GM10266 (cell line): ENCODE results near the gene LRSAM1.

ENCODE experiments used
- DNase-seq: peaks from one replicate; pipeline ENCODE4 v3.0.0; 2012; ENCODE audit errors: extremely low spot score
- TF ChIP-seq, protein P1 (sequence below): IDR thresholded peaks from 2 replicates; pipeline ENCODE4 v1.5.1; 2012; ENCODE audit warnings: mild to moderate bottlenecking, low read depth; ENCODE audit not compliant: control insufficient read depth, insufficient read depth; ENCODE audit errors: missing control alignments

LRSAM1 gene

DNA sequence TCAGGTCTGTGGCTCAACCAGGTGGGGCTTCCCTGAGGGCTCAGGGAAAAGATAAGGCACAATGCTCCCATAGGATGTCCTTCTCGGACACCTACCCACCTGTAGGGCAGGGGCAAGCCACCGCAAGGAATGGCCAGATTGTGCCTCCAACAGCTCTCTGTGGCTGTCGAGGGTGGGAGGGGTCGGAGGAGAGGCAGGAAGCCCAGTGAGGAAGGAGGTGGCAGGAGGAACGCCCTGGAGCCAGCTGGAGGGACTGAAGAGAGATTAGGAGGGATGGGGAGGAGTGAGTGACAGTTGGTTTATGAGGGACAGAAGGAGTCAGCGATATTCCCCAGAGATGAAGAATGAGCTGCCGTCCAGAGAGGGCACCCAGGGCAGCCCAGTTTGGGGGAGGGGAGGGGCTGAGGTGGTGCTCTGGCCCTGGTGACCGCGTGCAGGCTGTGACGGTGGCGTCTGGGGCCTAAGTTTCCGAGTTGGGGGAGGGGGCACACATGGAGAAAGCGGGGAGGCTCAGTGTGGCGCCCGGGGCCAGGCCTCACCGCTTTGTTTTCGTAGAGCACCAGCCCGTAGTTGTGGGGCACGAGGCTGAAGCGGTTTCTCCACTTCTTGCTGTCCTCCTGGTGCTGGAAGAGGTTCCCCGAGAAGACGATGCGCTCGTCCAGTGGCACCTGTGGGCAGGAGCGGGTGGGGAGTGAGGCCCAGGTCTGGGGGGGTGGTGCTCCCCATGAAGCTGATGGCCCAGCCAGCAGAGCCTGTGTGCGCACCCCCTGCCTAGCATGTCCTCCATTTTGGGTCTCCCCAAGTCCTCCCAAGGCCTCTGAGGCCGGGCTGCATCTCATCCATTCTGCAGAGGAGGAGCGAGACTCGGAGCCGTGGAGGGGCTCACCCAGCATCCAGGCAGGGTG is 75.6 kb downstream of the LRSAM1 start:
- no peak for DNase-seq
- TF ChIP-seq, protein P1, sequence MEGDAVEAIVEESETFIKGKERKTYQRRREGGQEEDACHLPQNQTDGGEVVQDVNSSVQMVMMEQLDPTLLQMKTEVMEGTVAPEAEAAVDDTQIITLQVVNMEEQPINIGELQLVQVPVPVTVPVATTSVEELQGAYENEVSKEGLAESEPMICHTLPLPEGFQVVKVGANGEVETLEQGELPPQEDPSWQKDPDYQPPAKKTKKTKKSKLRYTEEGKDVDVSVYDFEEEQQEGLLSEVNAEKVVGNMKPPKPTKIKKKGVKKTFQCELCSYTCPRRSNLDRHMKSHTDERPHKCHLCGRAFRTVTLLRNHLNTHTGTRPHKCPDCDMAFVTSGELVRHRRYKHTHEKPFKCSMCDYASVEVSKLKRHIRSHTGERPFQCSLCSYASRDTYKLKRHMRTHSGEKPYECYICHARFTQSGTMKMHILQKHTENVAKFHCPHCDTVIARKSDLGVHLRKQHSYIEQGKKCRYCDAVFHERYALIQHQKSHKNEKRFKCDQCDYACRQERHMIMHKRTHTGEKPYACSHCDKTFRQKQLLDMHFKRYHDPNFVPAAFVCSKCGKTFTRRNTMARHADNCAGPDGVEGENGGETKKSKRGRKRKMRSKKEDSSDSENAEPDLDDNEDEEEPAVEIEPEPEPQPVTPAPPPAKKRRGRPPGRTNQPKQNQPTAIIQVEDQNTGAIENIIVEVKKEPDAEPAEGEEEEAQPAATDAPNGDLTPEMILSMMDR: no peak

DNA sequence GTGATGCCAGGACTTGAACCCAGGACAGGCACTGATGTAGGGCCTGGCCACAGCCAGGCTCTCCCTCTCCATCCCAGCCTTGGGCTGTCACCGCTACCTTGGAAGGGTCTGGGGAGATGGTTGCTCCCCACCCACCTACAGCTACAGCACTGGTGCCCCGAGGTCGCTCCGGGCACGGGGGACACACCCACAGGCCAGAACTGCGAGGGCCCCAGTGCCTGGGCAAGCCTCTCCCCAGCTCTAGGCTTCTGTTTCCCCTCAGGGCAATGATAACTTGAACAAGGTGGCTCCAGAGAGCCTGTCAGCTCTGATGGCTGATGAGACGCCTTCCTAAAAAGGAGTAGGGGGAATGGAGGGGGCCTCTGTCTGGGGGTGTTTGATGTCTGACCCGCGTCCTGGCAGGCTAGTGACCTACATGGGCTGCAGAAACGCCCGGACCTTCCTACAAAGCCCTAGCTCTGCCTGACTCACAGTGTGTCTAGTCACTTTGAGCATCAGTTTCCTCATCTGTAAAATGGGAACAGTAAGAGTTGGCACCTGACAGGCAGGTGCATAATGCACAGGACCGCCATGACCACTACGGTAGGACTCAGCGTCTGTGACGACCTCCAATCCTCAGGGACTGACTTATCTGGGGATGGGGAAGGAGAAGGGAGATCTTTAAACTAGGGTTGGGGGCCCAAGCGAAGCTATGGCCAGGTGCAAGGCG is 76.4 kb downstream of the LRSAM1 start:
- TF ChIP-seq, protein P1: no peak
- DNase-seq: no peak

DNA sequence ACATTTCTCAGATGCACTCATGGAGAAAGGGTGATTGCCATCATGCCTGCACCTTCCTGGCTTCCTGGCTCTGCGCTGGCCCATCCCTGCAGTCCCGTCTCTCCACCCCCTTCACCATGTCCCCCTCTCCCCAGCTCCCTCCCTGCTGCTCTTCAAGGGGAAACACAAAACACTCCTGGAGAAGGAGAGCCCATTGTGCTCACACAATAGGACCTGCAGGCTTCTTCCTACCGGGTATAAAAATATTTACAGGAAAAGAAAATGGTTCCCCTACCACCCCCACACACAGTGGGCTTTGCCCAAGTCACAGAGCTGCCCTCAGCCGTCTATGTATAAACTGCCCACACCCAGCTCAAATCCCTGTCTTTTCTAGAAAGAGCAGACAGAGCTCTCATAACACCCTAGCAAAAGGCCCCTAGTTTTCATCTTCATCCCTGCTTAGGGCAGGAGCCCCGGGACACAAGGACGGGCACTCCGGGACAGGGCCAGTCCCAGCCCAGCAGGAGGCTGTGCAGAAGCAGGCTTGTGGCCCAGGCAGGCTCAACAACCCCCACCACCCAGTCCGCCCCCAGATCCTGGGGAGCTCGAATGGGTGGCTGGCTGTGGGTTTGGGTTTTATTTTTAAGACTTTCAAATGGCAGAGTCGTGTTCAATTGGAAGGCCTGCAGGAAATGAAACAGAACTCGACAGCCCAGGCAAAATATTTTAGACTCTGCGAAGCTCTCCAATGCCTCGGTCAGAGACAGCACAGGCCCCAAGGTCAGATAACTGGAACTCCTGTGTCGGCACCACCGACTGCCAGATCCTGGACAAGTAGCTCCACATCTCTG is 77.3 kb downstream of the LRSAM1 start:
- TF ChIP-seq, protein P1: no peak
- DNase-seq: no peak

DNA sequence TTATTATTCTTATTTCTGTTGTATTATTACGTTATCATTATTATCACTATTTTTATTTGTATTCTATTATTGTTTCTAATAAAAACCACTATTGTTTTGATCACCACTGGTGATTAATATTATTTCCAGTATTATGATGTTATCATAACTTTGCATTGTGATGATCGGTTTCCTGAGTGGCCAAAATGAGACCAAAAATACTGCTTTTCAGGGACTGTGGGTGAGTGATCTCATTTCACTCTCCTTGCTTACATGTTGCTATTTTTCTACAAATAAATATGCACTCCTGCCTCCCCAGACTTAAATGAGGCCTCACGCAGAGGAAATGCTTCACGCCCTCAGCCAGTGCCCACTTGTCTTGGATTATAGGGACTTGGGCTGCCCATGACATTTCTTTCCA is 78.4 kb downstream of the LRSAM1 start:
- TF ChIP-seq, protein P1: no peak
- DNase-seq: no peak

DNA sequence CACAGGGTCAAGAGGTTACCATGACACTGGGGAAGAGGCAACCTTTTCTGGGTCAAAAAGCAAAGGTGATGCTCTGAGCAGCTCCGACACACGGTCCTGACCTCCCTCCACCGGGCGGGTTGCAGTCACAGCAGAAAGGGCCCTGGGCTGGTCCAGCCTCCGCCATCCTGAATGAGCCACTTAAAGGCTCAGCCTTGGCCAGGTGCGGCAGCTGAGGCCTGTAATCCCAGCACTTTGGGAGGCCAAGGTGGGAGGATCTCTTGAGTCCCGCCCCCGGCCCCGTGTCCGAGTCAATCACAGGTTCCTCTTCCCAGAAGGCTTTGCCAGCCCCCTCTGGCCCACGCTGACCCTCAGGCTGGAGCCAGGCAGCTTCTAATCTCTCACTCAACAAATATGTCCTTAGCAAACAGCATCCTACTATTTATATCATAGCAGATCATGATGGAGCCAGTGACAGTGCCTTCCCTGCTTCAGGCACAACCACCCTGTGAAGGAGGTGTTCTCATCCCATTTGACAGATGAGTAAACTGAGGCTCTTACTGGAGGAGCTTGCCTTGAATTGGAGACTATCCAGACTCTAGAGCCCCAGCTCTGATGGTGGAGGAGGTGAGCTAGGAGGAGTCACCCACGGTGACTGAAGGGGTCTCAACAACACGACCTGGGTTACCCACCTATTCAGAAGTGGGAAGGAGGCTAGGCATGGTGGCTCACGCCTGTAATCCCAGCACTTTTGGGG is 79.1 kb downstream of the LRSAM1 start:
- no peak for DNase-seq
- TF ChIP-seq, protein P1: no peak

DNA sequence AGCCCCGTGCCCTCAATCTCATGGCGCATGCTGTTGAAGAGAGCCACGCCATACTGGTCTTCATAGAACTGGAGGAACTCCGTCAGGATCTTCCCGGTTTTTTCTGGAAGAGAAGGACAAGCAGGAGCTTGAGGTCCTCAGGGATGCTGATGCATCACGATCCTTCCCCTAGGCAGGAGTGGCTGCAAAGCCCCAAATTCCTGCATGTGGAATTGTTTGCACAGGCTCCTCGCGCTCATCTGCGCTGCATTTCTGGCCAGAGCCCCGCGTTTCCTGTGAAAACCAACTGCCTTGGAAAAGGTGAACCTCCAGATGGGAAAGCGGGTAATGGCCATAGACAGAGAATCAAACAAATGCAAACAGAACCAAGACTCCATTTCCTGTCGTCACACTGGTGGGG is 80.4 kb downstream of the LRSAM1 start:
- TF ChIP-seq, protein P1: no peak
- DNase-seq: no peak
